HEK293T (cell line): ENCODE data around the gene SF3A2.

ENCODE experiments used
- ARNT ChIP-seq: fragments of 450-650 bp; IDR thresholded peaks from 2 replicates; pipeline ENCODE4 v1.6.1; 2017; ENCODE audit warnings: mild to moderate bottlenecking
- BHLHE40 ChIP-seq: fragments of 450-650 bp; IDR thresholded peaks from 2 replicates; pipeline ENCODE4 v1.6.1; 2016; ENCODE audit warnings: mild to moderate bottlenecking, moderate library complexity, borderline replicate concordance
- CTBP1 ChIP-seq: fragments of 450-650 bp; IDR thresholded peaks from 2 replicates; pipeline ENCODE4 v1.6.1; 2016; ENCODE audit warnings: borderline replicate concordance
- ELF4 ChIP-seq: fragments of 450-650 bp; IDR thresholded peaks from 2 replicates; pipeline ENCODE4 v1.6.1; 2017; ENCODE audit warnings: antibody characterized with exemption
- FOXA1 ChIP-seq: fragments of 450-650 bp; IDR thresholded peaks from 2 replicates; pipeline ENCODE4 v1.6.1; 2016; ENCODE audit warnings: mild to moderate bottlenecking
- FOXK2 ChIP-seq: fragments of 450-650 bp; IDR thresholded peaks from 2 replicates; pipeline ENCODE4 v1.6.1; 2016; ENCODE audit warnings: mild to moderate bottlenecking
- FOXM1 ChIP-seq: fragments of 450-650 bp; IDR thresholded peaks from 2 replicates; pipeline ENCODE4 v1.6.1; 2017; ENCODE audit warnings: mild to moderate bottlenecking, borderline replicate concordance
- HDGF ChIP-seq: fragments of 450-650 bp; IDR thresholded peaks from 2 replicates; pipeline ENCODE4 v1.6.1; 2017; ENCODE audit warnings: antibody characterized with exemption, borderline replicate concordance
- L3MBTL2 ChIP-seq: fragments of 450-650 bp; conservative IDR thresholded peaks from 2 replicates; pipeline ENCODE4 v1.6.1; 2016; ENCODE audit warnings: mild to moderate bottlenecking
- NFRKB ChIP-seq: fragments of 450-650 bp; IDR thresholded peaks from 2 replicates; pipeline ENCODE4 v1.6.1; 2016; ENCODE audit warnings: mild to moderate bottlenecking, moderate library complexity
- SP1 ChIP-seq: fragments of 450-650 bp; IDR thresholded peaks from 2 replicates; pipeline ENCODE4 v1.6.1; 2017
- SUZ12 ChIP-seq: fragments of 450-650 bp; IDR thresholded peaks from 2 replicates; pipeline ENCODE4 v1.6.1; 2016; ENCODE audit warnings: mild to moderate bottlenecking
- ZNF384 ChIP-seq: fragments of 450-650 bp; IDR thresholded peaks from 2 replicates; pipeline ENCODE4 v1.6.1; 2016

- TF ChIP-seq L3MBTL2 (no peak), SUZ12 (no peak), ELF4 (no peak), CTBP1 (no peak), FOXM1 (no peak), SP1 (no peak), ARNT (no peak), BHLHE40 (no peak), FOXK2 (no peak), NFRKB (no peak), FOXA1 (no peak), HDGF (no peak), ZNF384 (no peak)
Measured at GRCh38 chr19:2282862-2283237, 46.2 kb downstream of the SF3A2 start.
